Activated CD8-positive, alpha-beta T cell treated with anti-CD3 and anti-CD28 coated beads for 36 hours (primary cell): Measurements from ENCODE around the gene CCDC196. TPM values are rescaled to one million over a fixed set of nuclear protein-coding genes. Genes with fewer than 3 reads are reported as not detected.

ENCODE experiments used
- ATAC-seq: fragments of 200-7000 bp; cut with Tn5 transposase; one replicate; pipeline ENCODE4 v1.10.0; 2021; ENCODE audit warnings: mild to moderate bottlenecking, moderate library complexity
- CTCF ChIA-PET: fragments of 350-600 bp; sonication (Branson Sonifier 250); formaldehyde crosslinking; loops from one replicate; lab custom pipeline; 2021; ENCODE audit warnings: antibody characterized with exemption; lab: Charles Lee
- POLR2A ChIA-PET: fragments of 350-600 bp; sonication (Branson Sonifier 250); formaldehyde crosslinking; loops from one replicate; lab custom pipeline; 2021; ENCODE audit warnings: antibody characterized with exemption; lab: Charles Lee
- DNase-seq: peaks from one replicate; pipeline ENCODE4 v3.0.0-alpha.2; 2020
- H3K27ac Mint-ChIP-seq: one replicate; pipeline ENCODE4 v1.8.0; 2021; ENCODE audit warnings: mild to moderate bottlenecking, mixed read lengths
- H3K27me3 Mint-ChIP-seq: one replicate; pipeline ENCODE4 v1.8.0; 2021; ENCODE audit warnings: mixed read lengths
- H3K36me3 Mint-ChIP-seq: one replicate; pipeline ENCODE4 v1.8.0; 2021; ENCODE audit warnings: low read depth, mixed read lengths
- H3K4me1 Mint-ChIP-seq: one replicate; pipeline ENCODE4 v1.8.0; 2021; ENCODE audit warnings: low read depth, mixed read lengths
- H3K4me3 Mint-ChIP-seq: one replicate; pipeline ENCODE4 v1.8.0; 2021; ENCODE audit warnings: mild to moderate bottlenecking, moderate library complexity, mixed read lengths
- H3K9me3 Mint-ChIP-seq: one replicate; pipeline ENCODE4 v1.8.0; 2021; ENCODE audit warnings: mixed read lengths
- intact Hi-C: fragments of 100-400 bp; cut with micrococcal nuclease; formaldehyde crosslinking; loops from one replicate; pipeline ENCODE4 v1.10.0; 2022
- total RNA-seq, 2 experiments: library from RNA; stranded (reverse); gene quantifications; one replicate each; pipeline ENCODE4 v1.2.3, GENCODE V29; 2021
- TF ChIP-seq, protein P1 (sequence below): fragments of 200-600 bp; IDR thresholded peaks from one replicate; pipeline ENCODE4 v1.8.0; 2022; ENCODE audit warnings: antibody characterized with exemption, mild to moderate bottlenecking

The CCDC196 gene, protein sequence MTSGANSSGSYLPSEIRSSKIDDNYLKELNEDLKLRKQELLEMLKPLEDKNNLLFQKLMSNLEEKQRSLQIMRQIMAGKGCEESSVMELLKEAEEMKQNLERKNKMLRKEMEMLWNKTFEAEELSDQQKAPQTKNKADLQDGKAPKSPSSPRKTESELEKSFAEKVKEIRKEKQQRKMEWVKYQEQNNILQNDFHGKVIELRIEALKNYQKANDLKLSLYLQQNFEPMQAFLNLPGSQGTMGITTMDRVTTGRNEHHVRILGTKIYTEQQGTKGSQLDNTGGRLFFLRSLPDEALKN
- total RNA-seq, result not detected

DNA sequence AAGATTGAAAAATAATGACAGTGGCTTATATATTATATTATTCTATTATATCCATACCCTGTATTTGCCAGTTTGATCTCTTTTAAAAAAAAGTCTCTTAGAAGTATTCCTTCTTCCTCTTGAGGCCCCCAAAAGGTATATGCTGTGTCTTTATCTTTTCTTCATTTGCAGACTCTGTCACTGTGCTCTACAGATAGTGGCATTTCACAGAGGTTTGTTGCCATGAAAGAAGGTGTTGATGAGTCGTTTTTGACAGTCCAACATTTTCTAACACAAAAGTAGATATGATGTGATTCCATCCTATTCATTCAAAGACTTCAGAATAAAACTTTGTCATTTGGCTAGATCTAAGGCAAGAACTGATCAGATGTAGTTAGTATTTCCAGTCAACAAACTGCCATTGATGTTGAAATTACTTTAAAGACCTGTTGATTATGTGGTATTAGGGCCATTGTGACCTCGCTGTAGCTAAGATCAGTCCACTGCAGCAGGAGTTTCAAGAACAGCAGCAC lies at the start of gene CCDC196:
CCDC196 (plus strand) TSS at position 462 of the 512 bp plus-strand sequence. CDS start 132 bp downstream, outside the sequence.
- CTCF ChIA-PET, result interaction anchor here (1.0 kb wide), 1 partner anchor 9 kb away, joined by 3 read pairs; no protein-coding TSS in a partner anchor

DNA sequence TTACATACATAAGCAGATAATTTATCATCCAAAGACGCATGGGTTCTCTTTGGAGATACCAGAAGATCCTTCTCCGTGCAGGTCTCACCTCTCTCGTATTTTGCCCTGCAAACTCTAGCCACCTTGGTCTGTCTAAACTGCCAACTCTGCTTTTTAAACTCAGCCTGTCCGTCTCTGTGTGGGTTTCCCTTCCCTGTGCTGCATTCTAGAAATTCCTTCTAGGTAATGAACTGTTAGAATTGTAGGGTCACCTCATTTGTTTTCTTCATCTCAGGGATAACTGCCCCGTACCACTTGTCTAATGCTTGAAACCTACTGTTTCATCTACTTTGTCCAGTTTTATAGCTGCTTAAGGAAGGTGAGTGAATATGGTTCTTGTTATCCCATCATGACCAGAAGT lies 45.4 kb upstream of the CCDC196 start:
- ChIA-PET POLR2A (no interaction called here), CTCF (no interaction called here)
- ATAC-seq (no peak), DNase-seq (no peak)
- TF ChIP-seq, protein P1, sequence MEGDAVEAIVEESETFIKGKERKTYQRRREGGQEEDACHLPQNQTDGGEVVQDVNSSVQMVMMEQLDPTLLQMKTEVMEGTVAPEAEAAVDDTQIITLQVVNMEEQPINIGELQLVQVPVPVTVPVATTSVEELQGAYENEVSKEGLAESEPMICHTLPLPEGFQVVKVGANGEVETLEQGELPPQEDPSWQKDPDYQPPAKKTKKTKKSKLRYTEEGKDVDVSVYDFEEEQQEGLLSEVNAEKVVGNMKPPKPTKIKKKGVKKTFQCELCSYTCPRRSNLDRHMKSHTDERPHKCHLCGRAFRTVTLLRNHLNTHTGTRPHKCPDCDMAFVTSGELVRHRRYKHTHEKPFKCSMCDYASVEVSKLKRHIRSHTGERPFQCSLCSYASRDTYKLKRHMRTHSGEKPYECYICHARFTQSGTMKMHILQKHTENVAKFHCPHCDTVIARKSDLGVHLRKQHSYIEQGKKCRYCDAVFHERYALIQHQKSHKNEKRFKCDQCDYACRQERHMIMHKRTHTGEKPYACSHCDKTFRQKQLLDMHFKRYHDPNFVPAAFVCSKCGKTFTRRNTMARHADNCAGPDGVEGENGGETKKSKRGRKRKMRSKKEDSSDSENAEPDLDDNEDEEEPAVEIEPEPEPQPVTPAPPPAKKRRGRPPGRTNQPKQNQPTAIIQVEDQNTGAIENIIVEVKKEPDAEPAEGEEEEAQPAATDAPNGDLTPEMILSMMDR, result no peak
- H3K27ac Mint-ChIP-seq, result no peak overlapping the region
- peaks cover 21% of the 10 kb centered on the region for H3K9me3 Mint-ChIP-seq
- H3K4me3 Mint-ChIP-seq, result no peak overlapping the region
- no peaks in the 10 kb centered on the region for H3K36me3 Mint-ChIP-seq
- H3K4me1 Mint-ChIP-seq, result no peaks in the 10 kb centered on the region
- intact Hi-C loops, result no loop called here
- no peaks in the 10 kb centered on the region for H3K27me3 Mint-ChIP-seq

More for the DNA sequence above, at the start of gene CCDC196:
- POLR2A ChIA-PET, result no interaction called here
- Mint-ChIP-seq H3K9me3 (no peaks in the 10 kb centered on the region), H3K4me1 (no peaks in the 10 kb centered on the region), H3K27me3 (no peaks in the 10 kb centered on the region), H3K27ac (no peak within 1 kb of the TSS), H3K4me3 (no peak within 1 kb of the TSS), H3K36me3 (no peaks in the 10 kb centered on the region)
- TF ChIP-seq, protein P1, result no peak
- ATAC-seq (no peak), DNase-seq (no peak)
- intact Hi-C loops, result no loop called here

DNA sequence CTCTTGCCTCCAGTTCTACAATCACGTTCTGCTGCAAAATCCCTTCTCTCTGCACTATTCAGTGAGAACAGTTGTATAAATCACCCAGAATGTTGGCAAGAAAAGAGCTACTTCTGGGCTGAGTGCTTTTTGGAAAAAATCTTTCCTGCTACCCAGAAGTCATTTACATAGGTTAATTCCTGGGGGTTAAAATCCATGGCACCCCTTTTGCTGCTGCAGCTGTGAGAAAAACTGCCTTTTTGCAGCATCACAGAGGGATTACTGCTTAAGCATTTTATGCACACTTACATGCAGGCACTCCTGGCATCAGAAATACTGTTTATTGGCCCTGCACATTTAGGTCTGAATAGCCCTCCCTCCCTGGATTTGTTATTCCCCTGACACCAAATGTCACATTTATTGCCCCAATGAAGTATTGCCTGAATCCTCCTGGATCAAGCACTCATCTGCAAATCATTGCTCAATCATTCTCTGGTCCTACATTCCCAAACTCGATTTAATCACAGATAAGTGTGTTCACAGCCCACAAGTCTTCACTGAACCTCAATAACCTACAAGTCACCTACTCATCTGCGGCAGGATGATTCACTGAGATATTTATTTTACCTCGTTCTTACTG lies 43.1 kb upstream of the CCDC196 start:
- CTCF ChIA-PET, result no interaction called here
- DNase-seq (no peak), ATAC-seq (no peak)
- TF ChIP-seq, protein P1, result no peak
- Mint-ChIP-seq H3K9me3 (peaks cover 15% of the 10 kb centered on the region), H3K27ac (no peak overlapping the region), H3K27me3 (no peaks in the 10 kb centered on the region), H3K4me1 (no peaks in the 10 kb centered on the region), H3K36me3 (no peaks in the 10 kb centered on the region), H3K4me3 (no peak overlapping the region)
- POLR2A ChIA-PET, result no interaction called here
- intact Hi-C loops, result no loop called here

DNA sequence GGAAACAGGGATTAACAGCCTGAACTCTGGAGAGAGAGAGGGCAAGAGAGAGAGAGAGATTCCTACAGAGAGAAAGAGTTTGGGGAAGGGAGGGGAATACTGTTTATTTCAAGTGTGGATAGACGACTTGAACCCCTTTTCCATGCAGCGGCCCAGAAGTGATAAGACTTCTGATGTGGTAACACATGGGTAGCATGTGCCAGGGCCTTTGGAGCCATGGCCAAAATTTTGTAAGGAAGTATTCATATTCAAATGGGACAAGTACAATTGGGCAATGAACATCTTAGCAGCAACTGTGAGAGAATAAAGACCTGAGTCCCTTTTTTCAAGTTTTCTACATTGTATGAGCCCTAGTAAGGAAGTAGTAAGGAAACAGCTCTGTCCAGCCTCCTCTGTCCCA lies 42.4 kb upstream of the CCDC196 start:
- H3K36me3 Mint-ChIP-seq, result no peaks in the 10 kb centered on the region
- ATAC-seq (no peak), DNase-seq (no peak)
- H3K9me3 Mint-ChIP-seq, result peaks cover 15% of the 10 kb centered on the region
- H3K4me3 Mint-ChIP-seq, result no peak overlapping the region
- TF ChIP-seq, protein P1, result no peak
- H3K4me1 Mint-ChIP-seq, result no peaks in the 10 kb centered on the region
- no peak overlapping the region for H3K27ac Mint-ChIP-seq
- intact Hi-C loops, result no loop called here
- H3K27me3 Mint-ChIP-seq, result no peaks in the 10 kb centered on the region
- ChIA-PET CTCF (interaction anchor here (1.1 kb wide), 1 partner anchor 84 kb away, joined by 4 read pairs; no protein-coding TSS in a partner anchor), POLR2A (no interaction called here)
